Activated CD4-positive, alpha-beta T cell treated with anti-CD3 and anti-CD28 coated beads for 1 hour (primary cell): ENCODE results near the gene PTPRD.
"Not testable (repeated sequence)": the region's sequence is repeated elsewhere in the genome, so short reads cannot be mapped to it uniquely, and the experiment has no call there.

ENCODE experiments used
- DNase-seq: peaks from one replicate; pipeline ENCODE4 v3.0.0-alpha.2; 2020

The PTPRD gene

DNA sequence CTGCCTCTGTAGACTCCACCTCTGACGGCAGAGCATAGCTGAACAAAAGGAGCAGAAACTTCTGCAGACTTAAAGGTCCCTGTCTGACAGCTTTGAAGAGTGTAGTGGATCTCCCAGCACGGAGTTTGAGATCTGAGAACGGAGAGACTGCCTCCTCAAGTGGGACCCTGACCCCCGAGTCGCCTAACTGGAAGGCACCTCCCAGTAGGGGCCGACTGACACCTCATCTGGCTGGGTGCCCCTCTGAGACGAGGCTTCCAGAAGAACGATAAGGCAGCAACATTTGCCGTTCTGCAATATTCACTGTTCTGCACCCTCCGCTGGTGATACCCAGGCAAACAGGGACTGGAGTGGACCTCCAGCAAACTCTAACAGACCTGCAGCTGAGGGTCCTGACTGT is 1186.3 kb downstream of the PTPRD start:
- DNase-seq = not testable (repeated sequence)

DNA sequence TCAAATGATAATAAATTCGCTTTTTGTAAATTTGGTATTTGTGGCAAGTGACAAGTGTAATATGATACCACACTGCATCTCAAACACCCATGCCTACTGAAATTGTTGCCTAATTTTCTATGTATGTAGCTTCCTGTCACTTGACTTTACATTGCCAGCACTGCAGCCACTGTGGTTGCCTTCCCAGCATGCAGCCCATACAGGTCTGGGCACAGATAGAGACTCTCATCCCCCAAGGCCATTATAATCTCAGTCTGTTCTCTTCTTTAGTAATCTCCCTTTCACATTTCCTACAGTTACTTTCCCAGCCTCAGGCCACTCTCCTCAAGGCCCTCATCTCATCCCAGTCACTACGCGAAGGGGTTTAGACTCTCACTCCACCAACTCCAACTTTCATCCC is 1200.6 kb downstream of the PTPRD start:
- no peak for DNase-seq

- DNase-seq = no peak
Observed at GRCh38 chr9:9410736-9411135, 1202.1 kb downstream of the PTPRD start.

DNA sequence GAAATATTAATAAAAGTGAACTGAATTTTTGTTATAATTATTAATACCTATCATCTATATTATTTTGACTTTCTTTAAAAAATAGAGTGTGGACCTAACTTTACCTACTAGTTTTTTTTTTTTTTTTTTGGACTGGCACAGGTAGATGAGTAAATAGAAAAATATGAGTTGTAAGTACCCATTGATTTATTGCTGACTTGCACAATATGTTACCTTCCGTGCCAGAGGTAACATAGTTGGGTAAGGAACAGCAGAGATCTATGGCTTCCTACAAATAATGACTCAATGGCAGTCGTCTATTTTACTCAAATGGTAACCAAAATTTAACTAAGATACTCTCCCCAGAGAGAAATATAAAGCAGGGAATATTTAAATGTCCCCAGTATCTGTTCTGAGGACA is 1212.8 kb downstream of the PTPRD start:
- DNase-seq = no peak

DNA sequence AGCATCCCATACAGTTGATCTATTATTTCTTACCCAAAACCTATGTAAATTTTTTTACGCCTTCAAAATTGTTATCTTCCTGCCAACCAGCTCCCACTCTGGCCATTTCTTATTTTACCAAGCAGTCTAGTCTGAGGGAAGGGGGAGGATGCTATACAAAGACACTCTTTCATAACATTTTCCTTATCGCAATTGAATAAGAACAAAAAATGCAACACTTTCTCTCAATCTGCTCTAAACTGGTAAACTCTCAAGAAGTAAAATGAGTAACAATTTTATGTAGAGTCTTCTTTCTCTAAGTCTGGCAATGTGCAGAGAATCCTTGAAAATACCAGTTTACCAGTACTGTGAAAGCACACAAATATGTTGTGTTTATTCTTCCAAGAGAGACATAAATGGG is 1216.3 kb downstream of the PTPRD start:
- DNase-seq = no peak

DNA sequence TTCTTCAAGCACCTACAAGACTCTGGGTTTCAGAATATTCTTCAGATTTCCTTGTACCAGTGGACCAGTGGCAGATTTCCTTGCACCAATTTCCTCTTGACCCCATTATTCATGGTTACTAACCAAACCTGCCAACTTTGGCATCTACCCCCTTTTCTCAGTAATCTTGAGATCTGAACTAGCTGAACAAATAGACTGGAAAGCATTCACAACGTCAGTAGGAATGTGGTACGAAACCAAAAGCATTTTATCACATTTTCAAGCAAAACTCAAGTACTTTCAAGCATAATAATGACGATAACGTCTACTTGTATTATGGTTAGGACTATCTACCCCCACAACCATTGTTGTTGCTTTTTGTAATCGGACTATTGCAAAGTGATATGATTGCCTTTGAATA is 1217.3 kb downstream of the PTPRD start:
- no peak for DNase-seq

DNA sequence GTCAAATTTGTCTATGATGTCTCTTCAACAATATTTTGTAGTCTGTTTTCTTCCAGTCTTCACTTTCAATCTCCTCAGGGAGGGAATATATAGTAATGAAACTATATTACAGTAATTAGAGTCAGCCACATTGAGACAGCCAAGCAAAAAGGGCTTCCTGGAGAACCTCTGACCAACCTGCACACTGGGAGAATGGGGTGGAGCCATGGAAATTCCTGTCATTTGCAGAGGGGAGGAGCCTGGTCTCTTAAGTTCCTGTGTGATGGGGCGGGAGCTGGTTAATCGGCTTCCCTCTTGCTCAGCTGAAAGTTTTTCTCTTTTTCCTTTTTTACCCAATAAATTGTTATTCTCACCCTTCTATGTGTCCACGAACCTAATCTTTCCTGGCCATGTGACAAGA is 1220.0 kb downstream of the PTPRD start:
- no peak for DNase-seq

- DNase-seq = no peak
Observed at GRCh38 chr9:9389904-9390303, 1222.9 kb downstream of the PTPRD start.

DNA sequence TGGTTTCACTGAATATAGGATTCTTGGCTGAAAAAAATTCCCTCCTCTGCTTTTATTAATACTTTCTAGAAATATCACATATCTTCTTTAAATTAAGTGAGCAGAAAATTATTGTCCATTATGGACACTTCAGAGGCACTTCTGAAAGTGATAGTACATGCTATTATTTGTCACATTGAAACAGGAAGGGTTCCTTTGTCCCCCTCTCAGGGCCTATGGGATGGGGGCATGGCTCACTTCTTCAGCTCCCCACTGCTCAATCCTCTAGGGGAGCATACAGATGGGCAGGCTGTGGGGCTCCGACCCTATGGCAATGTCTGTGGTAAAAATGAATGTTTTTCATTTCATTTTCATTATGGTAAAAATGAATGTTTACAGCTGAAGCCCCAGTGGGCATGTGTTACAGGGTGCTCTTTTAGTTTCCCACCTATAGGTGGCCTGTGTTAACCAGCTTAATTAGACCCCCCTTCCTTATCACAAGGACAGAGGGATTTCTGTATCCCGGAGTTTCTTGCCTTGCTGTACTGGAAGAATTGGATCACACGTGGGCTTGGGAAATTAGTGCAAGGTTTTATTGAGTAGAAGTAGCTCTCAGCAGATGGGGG is 1225.2 kb downstream of the PTPRD start:
- no peak for DNase-seq

- no peak for DNase-seq
Observed at GRCh38 chr9:9362332-9362731, 1250.5 kb downstream of the PTPRD start.

- no peak for DNase-seq
Observed at GRCh38 chr9:9352877-9353481, 1259.8 kb downstream of the PTPRD start.

GRCh38 chr9:9341203-9341602 is 1271.6 kb downstream of the PTPRD start:
- DNase-seq = no peak

DNA sequence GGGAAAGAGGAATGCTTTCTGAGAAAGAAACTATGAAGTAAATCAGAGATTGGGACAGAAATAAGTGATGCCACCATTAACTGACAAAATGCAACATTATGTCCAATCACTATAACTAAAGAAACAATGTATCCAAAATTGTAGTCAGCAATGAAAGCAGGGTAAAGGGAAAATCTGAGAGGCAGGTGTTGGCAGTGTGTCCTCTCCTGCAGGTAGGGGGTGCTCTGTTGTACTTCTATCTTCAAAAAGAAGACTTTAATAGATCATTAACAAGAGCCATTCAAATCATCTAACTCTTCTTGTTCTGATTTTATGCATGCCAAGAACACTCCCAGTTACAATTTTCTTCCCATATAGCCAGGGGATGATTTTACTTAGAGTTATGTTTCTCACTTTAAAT is 1275.7 kb downstream of the PTPRD start:
- no peak for DNase-seq

- no peak for DNase-seq
Observed at GRCh38 chr9:9326749-9327148, 1286.1 kb downstream of the PTPRD start.

GRCh38 chr9:9319007-9319406 is 1293.8 kb downstream of the PTPRD start:
- DNase-seq = no peak

DNA sequence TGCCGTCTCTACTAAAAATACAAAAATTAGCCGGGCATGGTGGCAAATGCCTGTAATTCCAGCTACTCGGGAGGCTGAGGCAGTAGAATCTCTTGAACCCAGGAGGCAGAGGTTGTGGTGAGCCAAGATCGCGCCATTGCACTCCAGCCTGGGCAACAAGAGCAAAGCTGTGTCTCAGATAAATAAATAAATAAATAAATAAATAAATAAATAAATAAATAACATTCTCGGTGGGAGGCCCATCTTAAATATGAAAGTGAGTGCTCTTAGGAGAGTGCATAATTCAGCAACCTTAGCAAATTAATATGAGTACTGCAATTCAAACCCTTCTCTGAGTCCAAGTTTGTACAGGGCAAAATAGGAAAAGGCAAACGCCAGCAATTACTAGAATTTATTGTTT is 1302.1 kb downstream of the PTPRD start:
- not testable (repeated sequence) for DNase-seq

DNA sequence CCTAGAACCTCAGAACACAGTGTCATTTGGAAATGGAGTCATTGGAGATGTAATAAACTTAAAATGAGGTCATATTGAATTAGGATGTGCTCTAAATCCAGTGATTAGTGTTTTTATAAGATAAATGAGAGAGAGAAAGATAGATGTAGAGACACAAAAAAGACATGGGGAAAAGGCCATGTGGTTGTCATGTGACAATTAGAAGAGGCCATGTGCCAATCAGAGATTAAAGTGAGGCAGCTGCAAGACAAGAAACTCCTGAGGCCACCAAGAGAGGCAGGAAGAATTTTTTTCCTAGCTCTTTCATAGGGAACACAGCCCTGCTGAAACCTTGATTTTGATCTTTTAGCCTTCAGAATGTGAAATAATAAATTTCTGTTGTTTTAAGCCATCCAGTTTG is 1307.2 kb downstream of the PTPRD start:
- no peak for DNase-seq

GRCh38 chr9:9299134-9299533 is 1313.7 kb downstream of the PTPRD start:
- DNase-seq = no peak

DNA sequence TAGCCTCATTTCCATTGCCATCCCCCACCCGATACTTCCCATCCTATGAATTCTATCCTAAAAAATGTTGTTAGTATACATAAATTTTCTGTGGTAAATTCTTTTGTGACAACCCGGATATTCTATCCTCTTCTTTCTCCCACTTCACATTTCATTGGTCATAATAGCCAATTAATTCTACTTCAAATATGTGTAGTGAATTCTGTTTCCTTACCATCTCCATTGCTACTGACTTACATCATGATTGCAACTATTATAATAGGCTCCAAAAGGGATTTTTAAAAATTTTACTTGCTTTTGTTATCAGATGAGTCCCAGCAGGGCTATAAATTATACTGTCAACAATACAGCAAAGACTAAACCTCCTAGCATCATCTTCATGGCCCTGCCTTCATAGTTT is 1326.8 kb downstream of the PTPRD start:
- DNase-seq = no peak

- no peak for DNase-seq
Observed at GRCh38 chr9:9284201-9284600, 1328.6 kb downstream of the PTPRD start.

DNA sequence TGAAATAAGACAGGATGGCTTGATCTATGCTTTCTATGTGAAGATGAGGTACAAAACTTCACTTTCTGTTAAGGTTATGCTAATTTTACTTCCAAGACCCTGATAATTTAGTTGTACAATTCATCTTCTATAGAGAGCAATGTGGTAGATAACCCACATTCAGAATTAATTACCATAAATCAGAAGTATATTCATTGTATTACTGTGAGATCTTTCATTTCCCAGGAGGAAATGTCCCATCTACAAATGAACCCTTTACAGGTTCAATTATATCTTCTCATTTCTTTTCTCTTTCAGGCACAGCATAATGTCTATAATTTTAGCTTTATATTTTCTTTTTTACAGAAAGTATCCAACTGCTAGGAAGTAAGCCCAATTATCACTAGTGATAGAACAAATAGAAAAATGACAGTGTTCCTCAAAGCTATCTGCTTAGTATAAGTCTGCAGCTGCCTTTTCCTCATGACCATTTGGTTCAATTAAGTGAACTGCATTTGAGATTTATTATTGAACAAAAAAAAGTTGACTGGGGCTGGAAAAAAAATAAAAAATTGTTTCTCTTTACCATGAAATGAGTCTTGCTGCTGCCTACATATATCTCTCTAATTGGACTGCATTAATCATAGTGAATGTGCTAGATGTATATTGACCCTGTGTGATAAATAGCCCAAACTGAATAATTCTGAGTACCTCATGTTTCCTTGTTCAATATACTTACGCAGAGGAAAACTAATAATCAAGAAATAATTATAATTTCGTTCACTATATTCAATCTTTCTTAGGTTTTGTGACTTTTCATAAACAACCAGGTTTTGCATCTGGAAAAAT is 1329.4 kb downstream of the PTPRD start:
- no peak for DNase-seq

DNA sequence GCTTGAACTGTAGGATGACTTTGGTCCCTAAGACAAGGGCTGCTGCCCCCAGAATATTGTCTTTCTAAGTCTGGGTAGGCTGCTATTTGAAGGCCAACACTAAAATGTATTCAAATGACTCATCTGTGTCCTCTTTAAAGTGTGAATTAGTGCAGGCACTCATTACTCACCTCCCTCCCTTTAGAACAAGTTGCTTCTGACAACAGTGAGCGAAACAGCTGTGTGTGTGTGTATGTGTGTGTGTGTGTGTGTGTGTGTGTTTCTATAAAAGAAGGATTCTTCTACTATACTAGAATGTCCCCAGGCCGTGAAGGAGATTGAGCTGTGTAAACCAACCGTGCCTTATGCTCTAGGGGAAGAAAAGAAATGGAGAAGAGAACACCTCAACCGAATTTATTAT is 1337.2 kb downstream of the PTPRD start:
- DNase-seq = no peak

GRCh38 chr9:9257999-9258498 is 1354.8 kb downstream of the PTPRD start:
- no peak for DNase-seq

DNA sequence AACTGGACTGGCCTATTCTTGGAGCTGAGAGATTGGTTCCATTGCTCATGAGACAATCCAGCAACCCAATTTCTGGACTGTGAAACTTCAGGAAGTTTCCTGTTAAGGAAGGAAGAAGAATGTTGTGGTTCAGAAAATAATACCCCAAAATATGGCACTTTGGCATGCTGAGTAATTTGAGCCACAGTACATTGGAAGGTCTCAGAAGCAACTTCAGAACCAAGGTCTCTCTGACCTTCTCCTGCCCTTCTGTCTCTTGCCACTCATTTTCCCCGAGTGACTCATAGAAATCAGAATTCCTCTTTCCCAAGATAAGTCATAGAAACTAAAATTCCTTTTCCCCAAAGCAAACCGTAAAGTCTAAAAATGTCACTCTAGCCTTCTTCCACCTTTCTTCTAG is 1366.1 kb downstream of the PTPRD start:
- DNase-seq = no peak
